NCI-H345 (cell line): ENCODE measurements around the gene RCN1.
"Not testable (repeated sequence)": the region's sequence is repeated elsewhere in the genome, so short reads cannot be mapped to it uniquely, and the experiment has no call there.

Experiments
- DNase-seq: peaks from one replicate; lab custom pipeline; 2025; lab: John Stamatoyannopoulos, UW

RCN1 gene

DNA sequence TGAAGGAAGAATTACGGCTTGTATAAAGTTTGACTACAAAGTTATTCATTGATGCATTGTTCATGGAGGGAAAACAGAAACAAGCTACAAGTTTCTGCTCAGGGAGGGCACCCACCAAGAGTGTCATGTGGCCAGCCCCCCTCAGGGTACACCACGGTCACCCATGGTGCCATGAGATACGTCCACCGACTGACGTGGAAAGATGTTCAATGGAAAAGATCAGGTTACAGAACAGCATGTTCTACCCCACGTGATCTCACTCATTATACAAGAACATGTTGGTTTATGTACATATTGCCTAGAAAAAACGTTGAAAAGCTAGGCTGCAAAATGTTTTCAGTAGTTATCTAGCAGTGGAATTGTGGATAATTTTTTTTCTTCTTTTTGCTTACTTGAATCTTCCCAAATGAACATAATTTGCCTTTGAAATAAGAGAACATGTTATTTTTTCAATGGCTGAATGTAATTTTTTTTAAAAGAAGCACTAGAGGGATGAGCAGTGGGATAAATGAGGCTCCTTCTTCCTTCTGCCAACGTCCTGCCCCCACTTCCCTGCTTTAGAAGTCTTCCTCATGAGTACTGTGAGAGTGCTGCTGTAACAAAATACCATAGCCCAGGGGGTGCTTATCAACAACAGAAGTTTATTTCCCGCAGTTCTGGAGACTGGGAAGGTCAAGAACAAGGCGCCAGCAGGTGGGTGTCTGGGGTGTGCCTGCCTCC is 22.5 kb downstream of the RCN1 start:
- DNase-seq: no peak

DNA sequence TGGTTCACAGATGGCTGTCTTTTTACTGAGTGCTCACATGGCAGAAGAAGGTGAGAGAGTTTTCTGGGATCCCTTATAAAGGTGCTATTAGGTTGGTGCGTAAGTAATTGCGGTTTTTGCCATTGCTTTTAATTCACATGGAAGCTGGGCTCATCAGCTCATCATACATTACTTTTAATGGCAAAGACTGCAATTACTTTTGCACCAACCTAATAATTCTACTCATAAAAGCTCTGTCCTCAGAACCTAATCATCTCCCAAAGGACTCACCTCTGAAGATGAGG is 23.0 kb downstream of the RCN1 start:
- no peak for DNase-seq

DNA sequence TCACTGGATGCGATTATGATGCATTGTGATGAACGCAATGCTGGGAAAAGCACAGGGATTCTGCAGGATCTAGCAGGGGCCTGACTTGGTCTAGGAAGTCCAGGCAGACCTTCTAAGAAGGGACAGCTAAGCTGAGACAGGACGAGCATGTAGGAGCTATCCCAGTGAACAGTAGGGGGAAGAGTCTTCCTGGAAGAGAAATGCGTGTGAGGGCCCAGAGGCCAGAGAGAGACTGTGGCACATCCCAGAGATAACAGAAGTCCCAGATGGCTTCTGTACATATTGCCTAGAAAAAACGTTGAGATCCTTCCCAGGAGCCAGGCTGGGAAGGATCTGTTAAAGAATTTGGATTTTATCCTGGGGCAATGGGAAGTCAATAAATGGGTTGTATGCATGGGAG is 24.6 kb downstream of the RCN1 start:
- DNase-seq: no peak

DNA sequence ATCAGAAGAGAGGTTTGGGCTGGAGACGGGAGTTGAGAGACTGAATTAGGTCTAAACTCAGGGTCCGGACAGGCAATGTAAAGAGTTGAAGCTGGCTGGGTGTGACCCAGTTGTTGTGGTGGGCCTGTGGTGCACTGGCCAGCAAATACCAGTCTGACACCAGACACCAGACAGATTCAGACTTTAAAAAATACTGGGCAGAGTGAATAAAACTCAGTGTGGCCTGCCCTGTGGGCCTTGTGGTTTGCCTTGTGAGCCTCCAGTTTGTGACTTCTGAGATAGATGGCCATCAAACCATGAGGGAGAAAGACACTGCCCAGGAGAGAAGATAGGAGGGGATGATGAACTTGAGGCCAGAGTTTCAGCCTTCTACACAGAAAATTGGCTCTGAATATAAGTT is 25.8 kb downstream of the RCN1 start:
- DNase-seq: no peak

DNA sequence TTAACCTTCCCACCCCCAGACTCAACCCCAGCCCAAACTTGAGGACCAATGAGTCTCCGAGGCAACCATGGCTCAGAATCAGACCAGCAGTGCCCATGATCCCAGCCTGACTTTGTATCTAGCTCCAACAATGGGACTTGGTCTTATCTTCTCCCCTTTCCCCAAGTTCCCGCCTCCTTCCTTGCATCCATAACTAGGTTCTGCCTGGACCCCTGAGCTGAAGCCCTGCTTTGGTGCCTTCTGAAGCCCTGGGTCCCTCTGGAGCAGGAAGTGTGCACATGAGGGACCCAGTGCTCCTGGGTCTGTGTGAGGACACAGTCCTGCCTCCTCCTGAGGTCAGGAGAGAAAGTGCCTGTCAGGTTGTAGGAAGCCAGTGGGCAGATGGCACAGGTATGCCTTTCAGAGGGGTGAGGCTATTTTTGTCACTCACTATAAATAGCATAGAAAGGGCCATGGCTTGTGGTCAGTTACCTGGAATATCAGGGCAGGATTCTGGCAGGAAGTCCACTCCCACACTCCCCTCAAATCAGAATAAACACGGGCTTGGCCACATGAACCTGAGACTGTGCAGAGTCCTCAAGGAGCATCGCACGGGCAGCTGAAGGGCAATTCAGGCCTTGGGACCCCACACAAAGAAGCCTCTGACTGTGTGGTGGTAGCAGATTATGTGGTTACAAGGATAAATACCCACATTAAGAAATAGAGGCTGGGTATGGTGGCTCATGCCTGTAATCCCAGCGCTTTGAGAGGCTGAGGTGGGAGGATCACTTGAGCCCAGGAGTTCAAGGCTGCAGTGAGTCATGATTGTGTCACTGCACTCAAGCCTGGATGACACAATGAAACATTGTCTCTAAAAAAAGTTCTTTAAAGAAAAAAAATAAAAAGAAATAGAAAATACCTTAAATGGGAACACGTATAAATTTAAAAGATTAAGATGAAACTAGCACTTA is 27.4 kb downstream of the RCN1 start:
- DNase-seq: no peak

DNA sequence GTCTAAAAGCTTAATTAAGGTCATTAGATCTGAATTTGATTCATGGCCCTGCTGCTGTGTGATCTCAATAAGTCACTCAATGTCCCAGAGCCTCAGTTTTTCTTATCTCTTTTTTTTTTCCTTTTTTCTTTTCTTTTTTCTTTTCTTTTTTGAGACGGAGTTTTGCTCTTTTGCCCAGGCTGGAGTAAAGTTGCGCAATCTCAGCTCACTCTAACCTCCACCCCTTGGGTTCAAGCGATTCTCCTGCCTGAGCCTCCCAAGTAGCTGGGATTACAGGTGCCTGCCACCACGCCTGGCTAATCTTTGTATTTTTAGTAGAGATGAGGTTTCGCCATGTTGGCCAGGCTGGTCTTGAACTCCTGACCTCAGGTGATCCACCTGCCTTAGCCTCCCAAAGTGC is 28.3 kb downstream of the RCN1 start:
- DNase-seq: not testable (repeated sequence)

DNA sequence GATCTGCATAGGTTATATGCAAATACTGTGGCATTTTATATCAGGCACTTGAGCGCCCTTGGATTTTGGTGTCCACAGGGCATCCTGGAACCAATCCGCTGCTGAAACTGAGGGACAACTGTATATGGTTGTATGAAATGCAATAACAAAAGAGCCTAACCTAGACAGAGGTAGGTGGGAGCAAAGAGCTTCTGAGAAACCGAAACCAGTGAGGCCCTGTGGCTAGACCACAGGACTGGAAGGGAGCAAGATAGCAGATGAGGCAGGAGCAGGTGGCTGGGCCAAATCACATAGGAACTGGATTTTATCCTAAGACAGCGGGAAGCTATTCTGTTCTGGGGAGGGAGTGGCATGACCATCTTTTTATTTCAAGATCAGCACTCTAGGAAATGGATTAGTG is 30.1 kb downstream of the RCN1 start:
- DNase-seq: no peak

DNA sequence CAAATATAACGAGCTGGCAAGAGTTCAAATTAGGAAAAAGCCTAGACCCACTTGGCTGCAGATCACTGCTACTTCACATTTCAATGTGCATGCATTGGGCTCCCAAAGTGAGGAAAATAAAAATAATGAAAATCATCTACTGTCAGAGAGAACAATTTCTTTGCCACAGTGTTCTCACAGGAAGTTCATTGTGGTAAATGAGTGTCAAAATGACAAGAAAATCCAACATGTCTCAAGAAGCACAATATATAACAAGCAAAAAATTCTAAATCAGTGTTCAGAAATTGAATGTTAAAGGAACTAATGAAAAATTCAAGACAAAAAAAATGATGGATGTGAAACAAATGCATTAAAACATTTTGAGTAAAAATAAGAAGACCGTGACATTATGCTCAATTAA is 31.3 kb downstream of the RCN1 start:
- no peak for DNase-seq

DNA sequence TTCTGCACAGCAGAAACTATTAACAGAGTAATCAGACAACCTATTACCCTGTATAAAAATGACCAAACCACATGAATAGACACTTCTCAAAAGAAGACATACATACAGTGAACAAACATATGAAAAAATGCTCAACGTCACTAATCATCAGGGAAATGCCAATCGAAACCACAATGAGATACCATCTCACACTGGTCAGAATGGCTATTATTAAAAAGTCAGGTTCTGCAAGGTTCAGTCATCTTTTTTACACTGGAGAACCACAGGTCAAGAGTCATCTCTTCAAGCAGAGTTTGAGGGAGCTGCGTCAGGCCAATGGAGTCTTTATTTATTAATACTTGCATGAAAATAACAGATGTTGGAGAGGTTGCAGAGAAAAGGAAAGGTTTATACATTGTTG is 40.4 kb downstream of the RCN1 start:
- no peak for DNase-seq

DNA sequence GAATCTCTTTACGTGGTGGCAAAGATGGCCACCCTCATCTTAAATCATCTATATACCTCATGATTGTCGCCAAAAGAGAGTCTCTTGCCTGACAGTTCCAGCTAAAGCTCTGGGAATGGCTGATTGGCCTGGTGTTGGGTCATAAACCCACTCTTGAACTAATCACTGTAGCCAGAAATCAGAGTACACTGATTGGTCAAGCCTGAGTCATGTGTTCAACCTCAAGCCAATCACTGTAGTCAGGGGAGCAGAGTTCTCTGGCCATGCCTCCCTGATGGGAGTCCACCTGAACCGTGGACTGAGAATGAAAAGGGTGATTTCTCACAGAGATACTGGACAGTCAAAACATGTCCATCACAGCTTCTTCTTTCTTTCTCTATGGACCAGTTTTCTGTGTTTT is 45.8 kb downstream of the RCN1 start:
- DNase-seq: no peak

DNA sequence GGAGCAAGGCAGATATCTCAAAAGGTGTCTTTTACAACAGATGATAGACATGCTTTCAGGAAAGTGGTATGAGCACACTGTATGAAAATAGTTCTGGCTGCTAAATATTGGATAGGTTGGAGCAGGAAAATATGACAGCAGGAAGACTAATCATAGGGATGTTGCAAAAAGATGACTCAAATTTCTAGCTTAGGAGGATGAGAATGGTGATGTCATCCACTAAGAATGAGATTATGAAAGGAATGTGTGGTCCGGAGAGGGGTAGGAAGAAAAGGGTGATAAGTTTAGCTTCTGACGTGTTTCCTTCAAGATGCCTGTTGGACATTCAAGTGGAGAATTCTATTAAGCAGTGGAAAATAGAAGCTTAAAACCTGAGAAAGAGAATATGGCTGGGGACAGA is 46.4 kb downstream of the RCN1 start:
- DNase-seq: no peak

DNA sequence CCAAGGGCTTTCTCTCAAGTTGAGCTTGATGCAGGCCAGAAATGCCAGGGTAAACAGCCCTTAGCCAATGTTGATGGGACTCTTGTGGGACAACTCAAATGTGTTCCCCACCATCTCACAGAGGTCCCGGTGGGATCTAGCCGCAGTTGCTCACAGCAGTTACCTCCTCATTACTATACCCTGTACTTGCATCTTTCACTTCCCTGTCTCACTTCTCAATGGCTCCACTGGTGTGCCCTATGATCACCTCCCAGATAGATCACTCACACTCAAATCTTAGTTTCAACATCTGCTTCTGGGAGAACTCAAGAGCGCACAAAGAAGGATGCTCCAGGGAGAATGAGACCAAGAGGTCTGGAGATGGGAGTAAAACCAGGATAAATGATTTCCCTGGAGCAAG is 47.0 kb downstream of the RCN1 start:
- DNase-seq: no peak

DNA sequence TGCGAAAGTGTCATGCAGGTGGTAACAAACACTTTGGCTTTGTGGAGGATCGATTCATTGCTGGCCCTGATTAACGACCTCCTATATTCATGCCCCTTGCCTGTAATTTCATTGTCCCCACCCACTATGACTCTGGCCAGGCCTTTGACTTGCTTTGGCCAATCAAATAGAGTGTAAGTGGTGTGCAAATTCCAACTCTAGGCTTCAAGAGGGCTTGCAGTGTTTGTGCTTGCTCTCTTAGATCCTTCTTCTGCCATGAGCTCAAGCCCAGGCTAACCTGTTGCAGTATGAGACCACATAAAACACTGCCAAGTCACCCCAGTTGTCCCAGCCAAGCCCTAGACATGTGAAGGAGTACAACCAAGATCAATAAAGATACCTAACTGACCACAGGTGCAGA is 48.0 kb downstream of the RCN1 start:
- DNase-seq: no peak

DNA sequence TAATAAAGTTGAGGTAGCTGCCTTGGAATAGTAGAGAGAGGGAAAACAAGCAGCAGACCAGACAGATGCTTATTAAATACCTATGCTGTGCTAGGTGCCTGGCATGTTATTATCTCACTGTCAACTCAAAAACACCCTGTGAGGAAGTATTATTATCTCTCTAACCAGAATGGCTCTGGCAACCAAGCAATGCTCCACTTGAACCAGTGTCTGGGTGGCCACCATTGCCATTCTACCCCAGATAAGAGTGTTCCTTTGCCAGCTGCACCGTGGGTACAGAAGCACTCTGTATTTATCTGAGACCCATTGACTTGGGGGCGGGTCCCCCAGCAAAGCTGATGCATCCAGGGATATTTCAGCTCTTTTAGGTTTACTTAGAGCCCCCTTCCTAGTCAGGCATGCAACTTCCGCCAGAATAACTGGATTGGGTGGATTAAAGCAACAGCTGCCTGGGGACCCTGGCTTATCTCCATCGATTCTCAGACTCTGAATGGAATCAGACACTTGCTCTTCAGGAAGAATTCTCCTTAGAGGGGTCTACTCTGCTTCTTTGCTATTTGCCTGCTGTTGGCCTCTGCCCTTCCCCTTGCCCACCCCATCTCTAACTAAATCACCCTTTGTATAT is 49.1 kb downstream of the RCN1 start:
- DNase-seq: no peak

DNA sequence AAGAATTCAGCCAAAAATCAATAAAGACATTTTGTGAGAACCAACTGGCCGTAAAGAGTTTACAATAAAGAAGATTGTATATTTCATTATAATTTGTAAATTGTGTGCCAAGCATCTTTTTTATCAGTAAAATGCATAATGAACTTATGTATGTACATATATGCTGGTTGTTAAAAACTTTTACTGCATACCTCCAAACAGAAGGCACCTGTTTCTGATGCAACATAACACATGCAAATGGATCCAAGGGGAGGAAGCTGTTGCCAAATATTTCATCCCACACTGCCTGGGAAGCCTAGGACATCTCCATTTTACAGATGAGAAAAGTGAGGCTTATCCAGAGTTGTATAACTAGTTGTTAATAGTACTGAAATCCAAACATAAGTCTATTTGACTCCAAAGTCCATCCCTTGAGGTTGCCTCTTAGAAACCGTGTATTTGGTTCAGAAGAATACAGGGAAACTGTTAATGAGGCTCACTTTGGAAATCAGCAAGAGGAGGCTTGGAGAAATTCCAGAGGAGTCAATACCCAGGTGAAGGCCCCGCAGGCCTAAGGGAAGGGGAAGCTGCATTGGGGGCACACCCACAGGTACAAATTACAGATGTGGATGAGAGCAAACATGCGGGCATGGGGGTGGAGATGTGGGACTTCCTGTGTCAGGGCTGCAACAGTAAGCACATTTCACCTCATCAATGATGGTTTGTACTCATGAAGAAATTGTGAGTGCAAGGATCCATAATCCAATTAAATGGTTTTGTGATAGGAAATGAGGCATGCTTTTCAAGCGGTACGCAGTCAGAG is 51.1 kb downstream of the RCN1 start:
- DNase-seq: no peak

DNA sequence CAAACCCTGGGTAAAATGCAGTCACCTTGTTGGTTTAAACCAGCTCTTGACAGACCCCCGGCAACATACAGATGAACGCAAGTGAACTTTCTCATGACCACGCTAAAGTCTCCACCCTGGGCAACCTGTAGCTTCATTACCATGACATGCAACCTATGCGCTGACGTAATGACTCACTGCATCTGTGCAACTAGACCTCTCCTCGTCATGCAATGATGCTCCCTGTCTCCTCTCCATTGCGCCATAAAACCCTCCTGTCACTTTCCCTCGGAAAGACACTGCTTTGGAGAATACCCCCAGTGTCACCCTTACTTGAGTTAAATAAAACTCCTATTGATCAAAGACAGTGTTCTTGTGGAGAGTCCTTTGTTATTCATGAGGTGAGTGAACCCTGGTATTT is 52.5 kb downstream of the RCN1 start:
- no peak for DNase-seq

DNA sequence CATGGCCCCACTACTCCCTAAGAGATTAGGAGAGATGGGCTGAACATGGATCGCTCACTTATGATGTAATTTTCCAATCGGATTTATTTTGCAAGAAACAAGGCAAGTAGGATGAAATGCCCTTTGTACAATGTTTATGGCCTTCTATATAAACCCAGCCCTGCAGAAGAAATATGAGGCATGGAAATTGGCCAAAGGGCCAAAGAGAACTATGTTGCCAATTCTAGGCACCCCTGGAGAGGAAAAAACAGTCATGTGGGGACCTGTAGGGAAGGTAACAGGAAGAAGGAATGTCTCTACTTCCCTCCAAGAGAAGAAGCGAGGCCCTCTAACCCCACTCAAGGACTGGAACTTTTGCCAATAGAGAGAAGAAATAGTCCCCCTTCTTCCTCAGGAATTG is 54.4 kb downstream of the RCN1 start:
- no peak for DNase-seq

DNA sequence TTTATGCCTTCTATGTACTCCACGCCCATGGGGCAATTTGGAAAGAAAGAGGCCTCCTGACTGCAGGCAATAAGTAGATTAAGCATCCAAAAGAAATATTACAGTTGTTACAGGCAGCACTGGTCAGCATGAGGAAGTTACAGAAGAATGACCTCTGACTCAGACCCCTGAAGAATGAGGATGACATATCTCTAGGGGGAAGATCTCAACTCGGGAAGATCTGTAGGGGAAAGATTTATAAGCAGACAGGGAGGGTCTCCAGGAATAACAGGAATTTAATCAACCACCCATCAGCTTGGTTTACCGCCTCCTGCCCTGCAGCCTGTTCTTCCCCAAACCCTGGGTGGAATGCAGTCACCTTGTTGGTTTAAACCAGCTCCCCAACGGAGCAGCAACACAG is 58.0 kb downstream of the RCN1 start:
- DNase-seq: no peak

DNA sequence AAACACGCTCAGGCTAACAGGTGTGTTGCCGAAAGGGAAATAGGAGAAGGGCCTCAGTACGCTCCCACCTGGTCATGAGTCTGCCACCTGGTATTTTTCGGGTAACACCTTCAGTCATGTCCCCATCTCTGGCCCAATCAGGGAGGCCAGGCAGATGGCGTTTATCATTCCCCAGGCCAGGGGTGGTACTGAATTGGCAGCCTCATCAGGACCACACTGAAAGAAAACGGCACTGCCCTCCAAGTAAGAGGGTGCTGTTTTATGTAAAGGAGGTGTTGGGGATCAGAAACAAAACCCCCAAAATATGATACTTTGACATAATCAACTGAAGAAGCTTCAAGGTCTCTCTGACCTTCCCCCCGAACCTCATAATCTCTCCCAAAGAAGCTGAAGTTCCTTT is 58.9 kb downstream of the RCN1 start:
- no peak for DNase-seq

DNA sequence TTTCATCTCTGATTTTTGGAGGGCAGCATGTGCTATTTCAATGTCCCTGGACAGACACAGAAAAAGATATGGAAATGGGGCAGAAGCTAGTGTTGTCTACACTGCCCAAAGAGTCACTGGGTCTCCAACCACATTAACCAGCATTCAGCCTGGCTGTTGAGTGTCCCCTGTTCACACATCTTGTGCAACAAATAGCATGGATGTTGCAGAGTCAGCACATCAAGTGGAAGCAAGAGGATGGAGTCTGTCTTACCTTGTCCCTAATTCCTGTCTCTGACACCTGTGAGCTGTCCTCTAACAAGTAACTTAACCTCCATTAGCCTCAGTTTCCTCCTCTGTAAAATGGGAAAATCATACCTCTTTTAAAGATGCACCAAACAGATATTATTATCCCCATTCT is 60.2 kb downstream of the RCN1 start:
- DNase-seq: no peak

DNA sequence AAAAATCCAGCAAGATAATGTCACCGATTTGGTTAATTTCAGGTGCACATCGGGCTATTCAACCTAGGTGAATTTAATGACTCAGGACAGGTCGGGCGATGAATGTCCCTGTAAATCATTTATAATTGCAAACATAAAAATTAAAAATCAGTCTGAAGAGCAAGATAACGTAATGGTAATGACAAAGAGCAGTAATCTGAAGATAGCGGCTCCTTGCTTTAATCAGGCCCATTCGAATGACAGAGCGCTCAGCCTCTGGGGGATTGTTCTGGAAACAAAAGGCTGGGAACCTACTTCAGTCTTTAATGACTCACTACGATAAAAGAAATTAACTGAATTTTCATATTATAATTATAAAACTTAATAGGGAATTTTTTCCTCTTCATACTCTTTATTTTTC is 61.3 kb downstream of the RCN1 start:
- DNase-seq: no peak

DNA sequence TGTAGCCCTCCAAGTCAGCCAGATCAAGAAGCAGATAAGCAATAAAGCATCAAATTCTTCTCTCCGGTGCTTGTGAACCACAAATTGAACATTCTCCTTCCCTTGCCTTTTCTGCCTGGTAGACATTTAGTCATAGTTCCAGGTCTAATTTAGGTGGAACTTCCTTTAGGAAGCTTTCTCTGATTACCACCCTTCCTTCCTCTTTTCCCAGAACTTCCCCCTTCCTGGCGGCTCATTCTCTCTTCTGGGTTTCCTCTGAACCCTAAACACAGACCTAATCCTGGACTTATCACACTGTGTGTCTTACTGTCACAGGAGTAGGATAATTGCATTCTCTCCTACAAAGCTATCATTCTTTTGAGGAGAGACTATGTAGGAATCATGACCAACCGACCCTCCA is 61.9 kb downstream of the RCN1 start:
- no peak for DNase-seq

DNA sequence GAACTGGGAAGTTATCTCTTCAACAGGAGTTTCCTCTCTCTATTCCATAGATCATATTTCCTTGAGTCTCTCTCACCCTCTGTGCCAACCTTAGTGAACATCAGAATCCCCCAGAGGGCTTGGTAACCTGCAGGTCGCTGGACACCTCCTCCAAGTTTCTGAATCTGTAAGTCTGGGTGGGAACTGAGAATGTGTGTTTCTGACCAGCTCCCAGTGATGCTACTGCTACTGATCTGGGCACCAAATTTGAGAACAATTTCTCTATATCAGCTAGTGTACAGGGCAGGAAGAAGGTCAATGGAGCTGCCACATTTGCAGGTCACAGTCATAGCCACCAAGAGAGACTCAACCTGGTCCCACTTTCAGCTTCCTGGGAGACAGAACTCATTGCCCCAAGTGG is 62.9 kb downstream of the RCN1 start:
- no peak for DNase-seq
